Measurements from ENCODE around the gene EPHA7. TPM values are rescaled to one million over a fixed set of nuclear protein-coding genes. Genes with fewer than 3 reads are reported as not detected.

EPHA7 gene
- total RNA-seq, 1 experiment from 2014 or later = not detected

GRCh38 chr6:93337014-93337413 lies 82.3 kb downstream of the EPHA7 start:
- CTCF ChIA-PET = no interaction called here
- Mint-ChIP-seq H3K9me3 (ENCODE audit: unreplicated experiment) (no peaks in the 10 kb centered on the region), H3K27me3 (ENCODE audit: insufficient read depth, unreplicated experiment) (no peaks in the 10 kb centered on the region), H3K27ac (ENCODE audit: unreplicated experiment) (no peak overlapping the region), H3K36me3 (ENCODE audit: insufficient read depth, unreplicated experiment) (no peaks in the 10 kb centered on the region), H3K4me3 (ENCODE audit: unreplicated experiment) (no peak overlapping the region), H3K4me1 (ENCODE audit: low read depth, unreplicated experiment) (no peaks in the 10 kb centered on the region)
- POLR2A ChIA-PET = no interaction called here
- no peak for TF ChIP-seq CTCF (IDR thresholded peaks at IDR 0.05; ENCODE audit: insufficient read depth in 1 of 2, low read depth in 1 of 2, low read length in 1 of 2, severe bottlenecking in 1 of 2, unreplicated experiment in 1 of 2)
- intact Hi-C loops (cut with micrococcal nuclease; ENCODE audit: unreplicated experiment) = no loop called here
- no peak for DNase-seq
- H3K9me3 ChIP-seq = no peaks in the 10 kb centered on the region
- no peaks in the 10 kb centered on the region for H3K27me3 ChIP-seq (replicated peaks; ENCODE audit: control insufficient read depth, insufficient read depth, low read length)
- H3K4me3 ChIP-seq (ENCODE audit: low read depth, low read length) = no peak overlapping the region
- H3K4me1 ChIP-seq = no peaks in the 10 kb centered on the region
- no TSS peak for BruUV-seq (replicated peaks)
- no peaks in the 10 kb centered on the region for H3K36me3 ChIP-seq (ENCODE audit: control insufficient read depth, insufficient read depth, low read length)

- Histone ChIP-seq H3K4me3 (ENCODE audit: low read depth, low read length) (no peak overlapping the region), H3K27me3 (replicated peaks; ENCODE audit: control insufficient read depth, insufficient read depth, low read length) (no peaks in the 10 kb centered on the region), H3K9me3 (no peaks in the 10 kb centered on the region), H3K36me3 (ENCODE audit: control insufficient read depth, insufficient read depth, low read length) (no peaks in the 10 kb centered on the region), H3K4me1 (no peaks in the 10 kb centered on the region)
- POLR2A ChIA-PET = no interaction called here
- Mint-ChIP-seq H3K4me3 (ENCODE audit: unreplicated experiment) (no peak overlapping the region), H3K36me3 (ENCODE audit: insufficient read depth, unreplicated experiment) (no peaks in the 10 kb centered on the region), H3K27me3 (ENCODE audit: insufficient read depth, unreplicated experiment) (no peaks in the 10 kb centered on the region), H3K9me3 (ENCODE audit: unreplicated experiment) (no peaks in the 10 kb centered on the region), H3K4me1 (ENCODE audit: low read depth, unreplicated experiment) (no peaks in the 10 kb centered on the region), H3K27ac (ENCODE audit: unreplicated experiment) (no peak overlapping the region)
- intact Hi-C loops (cut with micrococcal nuclease; ENCODE audit: unreplicated experiment) = no loop called here
- no peak for TF ChIP-seq CTCF (IDR thresholded peaks at IDR 0.05; ENCODE audit: insufficient read depth in 1 of 2, low read depth in 1 of 2, low read length in 1 of 2, severe bottlenecking in 1 of 2, unreplicated experiment in 1 of 2)
- no TSS peak for BruUV-seq (replicated peaks)
- CTCF ChIA-PET = no interaction called here
- DNase-seq = no peak
Measured at GRCh38 chr6:93329301-93330000, 89.9 kb downstream of the EPHA7 start.

DNA sequence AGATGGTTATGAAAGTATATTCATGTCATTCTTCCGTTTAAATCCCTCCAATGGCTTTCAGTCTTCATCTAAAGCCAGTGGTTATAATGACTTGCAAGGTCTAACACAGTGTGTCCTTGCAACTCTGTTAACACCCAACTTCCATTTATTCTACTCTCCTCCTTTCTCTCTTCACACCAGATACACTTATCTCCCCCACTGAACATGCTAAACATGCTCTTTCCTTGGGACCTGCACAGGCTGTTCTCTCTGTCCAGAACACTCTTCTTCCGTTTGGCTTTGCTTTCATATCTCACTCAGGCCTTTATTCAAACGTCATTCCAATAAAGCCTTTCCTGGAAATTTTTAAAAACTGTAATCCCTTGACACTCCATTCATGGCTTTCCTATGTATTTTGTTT lies 91.5 kb downstream of the EPHA7 start:
- Mint-ChIP-seq H3K4me3 (ENCODE audit: unreplicated experiment) (no peak overlapping the region), H3K9me3 (ENCODE audit: unreplicated experiment) (no peaks in the 10 kb centered on the region), H3K36me3 (ENCODE audit: insufficient read depth, unreplicated experiment) (no peaks in the 10 kb centered on the region), H3K27me3 (ENCODE audit: insufficient read depth, unreplicated experiment) (no peaks in the 10 kb centered on the region), H3K27ac (ENCODE audit: unreplicated experiment) (no peak overlapping the region), H3K4me1 (ENCODE audit: low read depth, unreplicated experiment) (no peaks in the 10 kb centered on the region)
- H3K9me3 ChIP-seq = no peaks in the 10 kb centered on the region
- no TSS peak for BruUV-seq (replicated peaks)
- no peak for TF ChIP-seq CTCF (IDR thresholded peaks at IDR 0.05; ENCODE audit: insufficient read depth in 1 of 2, low read depth in 1 of 2, low read length in 1 of 2, severe bottlenecking in 1 of 2, unreplicated experiment in 1 of 2)
- CTCF ChIA-PET = no interaction called here
- H3K4me1 ChIP-seq = no peaks in the 10 kb centered on the region
- no peaks in the 10 kb centered on the region for H3K27me3 ChIP-seq (replicated peaks; ENCODE audit: control insufficient read depth, insufficient read depth, low read length)
- H3K4me3 ChIP-seq (ENCODE audit: low read depth, low read length) = no peak overlapping the region
- intact Hi-C loops (cut with micrococcal nuclease; ENCODE audit: unreplicated experiment) = no loop called here
- POLR2A ChIA-PET = no interaction called here
- DNase-seq = no peak
- H3K36me3 ChIP-seq (ENCODE audit: control insufficient read depth, insufficient read depth, low read length) = no peaks in the 10 kb centered on the region

All from Caco-2 (cell line).